ENCODE results near the gene ADPRS.

ADPRS gene

DNA sequence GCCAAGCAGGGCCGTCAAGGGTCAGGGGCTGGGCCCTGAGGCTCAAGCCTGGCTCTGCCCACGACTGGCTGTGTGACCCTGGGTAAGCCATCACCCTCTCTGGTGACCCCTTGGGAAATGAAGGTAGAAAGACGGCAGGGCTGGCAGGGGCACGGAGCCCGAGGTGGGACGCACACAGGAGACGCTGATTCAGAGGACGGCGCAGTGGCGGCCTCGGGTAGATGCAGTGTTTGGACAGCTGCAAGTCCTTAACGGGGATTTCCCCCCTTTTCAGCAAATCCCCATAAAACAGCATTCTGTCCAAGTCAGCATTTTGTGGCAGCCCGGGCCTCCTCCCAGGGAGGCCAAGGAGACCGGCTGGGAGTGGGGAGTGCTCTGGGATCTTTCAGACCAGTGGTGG lies 19.6 kb downstream of the ADPRS start:
- no peak for DNase-seq (ENCODE audit: low read depth, low spot score)

DNA sequence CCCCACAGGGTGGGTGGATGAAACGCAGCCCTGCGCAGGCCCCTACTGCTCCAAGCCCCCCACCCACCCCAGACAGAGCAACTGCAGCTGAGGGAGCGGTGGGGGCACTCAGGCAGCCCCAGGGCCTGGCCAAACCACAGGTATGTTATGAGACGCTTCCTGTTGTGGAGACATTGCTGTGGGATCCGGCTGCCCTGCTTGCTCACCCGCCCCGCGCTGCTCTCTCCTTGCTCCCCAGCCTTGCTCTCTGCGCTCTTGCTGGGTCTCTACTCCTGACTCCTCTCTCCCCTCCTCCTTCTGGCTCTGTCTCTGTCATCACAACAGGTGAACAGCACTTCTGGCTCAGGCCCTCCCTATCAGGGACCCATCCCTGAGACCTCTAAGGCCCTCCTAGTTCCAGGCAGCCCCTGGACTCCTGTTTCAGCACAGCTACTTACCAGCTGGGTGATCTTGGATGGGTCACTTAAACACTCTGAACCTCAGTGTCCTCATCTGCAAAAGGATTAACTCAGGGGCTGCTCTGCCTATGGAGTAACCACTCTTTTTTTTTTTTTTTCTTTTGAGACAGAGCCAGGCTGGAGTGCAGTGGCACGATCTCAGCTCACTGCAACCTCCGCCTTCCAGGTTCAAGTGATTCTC lies 20.5 kb downstream of the ADPRS start:
- DNase-seq (ENCODE audit: low read depth, low spot score), result no peak

DNA sequence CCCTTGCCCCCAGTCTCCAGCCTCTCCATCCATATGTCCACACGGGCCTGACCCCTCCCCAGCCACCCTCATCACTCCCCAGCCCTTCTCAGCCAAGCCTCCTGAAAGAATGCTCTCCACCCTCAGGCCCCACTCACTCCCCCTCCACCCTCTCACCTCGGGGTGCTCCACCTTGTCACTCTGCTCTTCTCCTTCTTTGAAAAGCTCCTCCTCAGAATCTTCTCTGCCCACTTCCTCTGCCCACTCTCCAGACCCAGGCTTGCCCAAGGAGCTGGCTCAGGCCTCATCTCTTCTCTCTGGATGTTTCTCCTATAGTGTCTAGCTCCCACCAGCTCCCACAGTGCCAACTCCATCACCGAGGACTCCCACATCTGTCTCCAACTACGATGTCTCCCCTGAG lies 22.5 kb downstream of the ADPRS start:
- no peak for DNase-seq (ENCODE audit: low read depth, low spot score)

DNA sequence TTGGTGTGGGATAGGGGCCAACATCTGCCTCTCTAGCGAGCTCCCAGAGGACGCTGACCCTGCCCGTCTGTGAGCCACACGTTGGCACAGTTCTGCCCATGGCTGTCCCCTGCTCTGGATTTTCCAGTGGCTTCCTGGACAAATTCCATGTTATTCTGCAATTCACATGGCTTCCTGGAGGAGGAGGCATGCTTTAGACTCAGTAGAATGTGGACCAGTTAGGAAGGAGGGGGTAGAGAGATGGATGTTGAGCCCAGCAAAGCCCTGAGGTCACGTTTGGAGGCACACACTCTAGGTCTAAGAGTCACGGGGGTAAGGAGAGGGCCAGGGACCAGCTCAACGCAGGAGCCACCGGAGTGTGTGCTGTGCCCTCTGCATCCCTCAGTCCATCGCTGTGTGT lies 24.1 kb downstream of the ADPRS start:
- DNase-seq (ENCODE audit: low read depth, low spot score), result no peak

DNA sequence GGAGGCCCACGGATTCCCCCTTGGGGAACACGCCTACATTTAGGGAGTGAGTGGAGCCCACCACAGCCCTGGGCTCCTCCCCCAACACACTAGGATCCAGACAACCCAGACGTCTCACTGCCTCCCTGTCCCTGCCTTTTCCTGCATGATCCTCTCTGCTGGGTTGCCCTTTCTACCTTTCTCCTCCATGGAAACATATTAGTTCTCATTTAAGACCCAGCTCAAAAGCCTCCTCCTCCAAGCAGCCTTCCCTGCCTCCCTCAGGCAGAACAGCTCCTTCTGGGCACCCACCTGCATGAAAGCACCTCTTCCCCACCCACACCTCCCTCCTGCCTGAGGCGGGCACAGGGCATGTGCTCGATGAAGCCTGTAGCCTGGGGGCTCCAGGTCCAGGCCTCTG lies 25.7 kb downstream of the ADPRS start:
- no peak for DNase-seq (ENCODE audit: low read depth, low spot score)

DNA sequence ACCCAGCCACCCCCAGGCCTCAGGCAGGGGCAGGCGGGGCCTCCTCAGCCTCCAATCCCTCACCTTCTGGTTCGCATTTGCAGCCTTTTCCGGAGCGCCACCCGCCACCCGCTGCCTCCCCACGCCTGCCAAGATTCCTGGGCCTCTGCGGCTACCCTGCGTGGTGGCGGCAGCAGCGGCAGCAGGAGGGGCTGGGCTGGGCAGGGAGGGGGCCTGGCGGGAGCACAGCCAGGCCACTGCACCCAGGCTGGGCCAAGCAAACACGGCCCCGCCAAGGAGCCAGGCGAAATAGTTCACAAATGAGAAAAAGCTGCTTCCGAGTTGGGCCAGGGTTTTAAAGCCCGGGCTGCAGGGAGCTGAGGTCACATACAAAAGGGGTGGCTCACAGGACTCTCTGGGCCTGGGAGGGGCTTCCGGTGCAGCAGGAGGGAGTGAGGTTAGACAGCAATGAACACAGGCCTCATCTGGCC lies 26.5 kb downstream of the ADPRS start:
- no peak for DNase-seq (ENCODE audit: low read depth, low spot score)

DNA sequence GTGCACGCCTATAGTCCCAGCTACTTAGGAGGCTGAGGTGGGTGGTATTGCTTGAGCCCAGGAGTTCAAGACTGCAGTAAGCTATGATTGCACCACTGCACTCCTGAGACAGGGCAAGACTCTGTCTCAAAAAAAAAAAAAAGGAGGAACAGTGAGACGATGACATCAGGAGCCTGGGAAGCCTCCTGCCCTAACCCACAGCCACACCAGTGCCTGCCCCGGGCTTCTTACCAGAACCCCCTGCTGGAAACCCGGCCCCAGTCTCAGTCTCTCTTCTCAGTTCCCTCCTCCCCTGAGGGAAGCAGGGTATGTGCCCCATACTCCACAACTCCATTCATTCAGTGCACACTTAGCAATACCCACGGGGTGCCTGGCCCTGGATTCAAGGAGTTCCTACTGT lies 27.2 kb downstream of the ADPRS start:
- DNase-seq (ENCODE audit: low read depth, low spot score), result no peak

DNA sequence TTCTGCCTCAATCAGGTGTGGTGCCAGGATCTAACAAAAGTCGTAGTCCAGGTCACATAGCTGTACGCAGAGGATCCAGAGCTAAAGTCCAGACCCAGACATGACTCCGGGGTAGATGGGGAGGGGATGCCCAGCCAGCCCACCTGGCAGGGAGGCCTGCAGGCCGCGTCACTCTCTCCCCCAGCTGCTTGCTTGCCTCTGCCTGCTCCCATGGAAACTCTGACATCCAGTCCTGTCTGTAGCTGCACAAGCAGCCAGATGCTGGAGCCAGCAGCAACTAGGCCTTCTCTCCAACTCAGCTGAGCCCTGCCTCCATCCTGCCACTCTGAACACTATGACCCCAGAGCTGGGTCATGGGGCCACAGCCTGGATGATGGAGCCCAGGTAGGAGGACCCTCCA lies 28.2 kb downstream of the ADPRS start:
- DNase-seq (ENCODE audit: low read depth, low spot score), result no peak

DNA sequence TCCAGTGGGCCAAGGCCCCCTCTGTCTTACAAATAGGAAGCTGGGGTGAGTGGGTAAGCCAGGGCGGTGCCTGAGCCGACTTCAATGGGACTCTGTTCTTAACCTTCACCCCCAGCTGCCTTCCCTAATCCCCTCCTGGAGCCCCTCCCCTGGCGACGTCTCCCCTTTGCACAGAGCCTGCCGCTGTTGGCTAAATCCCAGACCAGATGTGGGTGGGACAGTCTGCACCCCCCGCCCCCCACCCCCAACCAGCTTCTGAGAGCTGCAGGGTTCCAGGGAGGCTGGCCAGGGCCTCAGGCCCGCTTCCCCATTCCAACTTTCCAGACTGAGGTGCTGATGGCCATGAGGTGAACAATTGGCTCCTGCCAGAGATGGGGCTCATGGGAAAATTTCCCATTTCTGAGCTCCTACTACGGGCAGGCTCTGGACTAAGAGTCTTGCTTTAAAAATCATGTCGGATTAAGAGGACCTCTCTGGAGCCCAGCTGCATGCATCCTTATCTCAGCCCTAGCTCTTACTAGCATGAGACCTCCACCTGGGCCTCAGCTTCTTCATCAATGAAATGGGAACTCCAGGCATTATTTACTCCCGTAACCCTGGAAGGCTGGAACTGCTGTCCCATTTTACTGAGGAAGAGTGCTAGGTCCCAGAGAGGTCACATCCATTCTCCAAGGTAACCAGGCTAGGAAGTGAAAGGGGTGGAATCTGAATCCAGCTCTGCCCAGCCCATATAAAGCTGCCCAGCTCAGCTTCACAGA lies 29.9 kb downstream of the ADPRS start:
- DNase-seq (ENCODE audit: low read depth, low spot score), result no peak

DNA sequence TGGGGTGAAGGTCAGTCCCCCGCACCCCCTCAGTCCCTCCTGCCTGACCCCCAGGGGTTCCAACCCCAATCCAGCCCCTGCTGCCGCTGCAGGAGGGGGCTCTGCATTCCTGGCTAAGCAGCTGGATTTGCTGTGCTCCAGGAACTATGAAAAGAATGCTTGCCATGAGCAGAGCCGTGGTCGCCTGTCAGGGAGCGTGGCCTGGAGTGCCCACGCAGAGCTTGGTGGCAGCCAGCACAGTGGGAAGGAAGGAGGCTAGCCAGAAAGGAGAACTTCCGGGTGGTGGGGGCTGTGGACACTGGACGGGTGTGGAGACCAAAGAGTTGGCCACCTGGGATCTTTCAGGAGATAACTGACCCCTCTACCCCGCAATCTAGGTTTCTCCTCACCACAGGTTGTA lies 30.8 kb downstream of the ADPRS start:
- DNase-seq (ENCODE audit: low read depth, low spot score), result no peak

DNA sequence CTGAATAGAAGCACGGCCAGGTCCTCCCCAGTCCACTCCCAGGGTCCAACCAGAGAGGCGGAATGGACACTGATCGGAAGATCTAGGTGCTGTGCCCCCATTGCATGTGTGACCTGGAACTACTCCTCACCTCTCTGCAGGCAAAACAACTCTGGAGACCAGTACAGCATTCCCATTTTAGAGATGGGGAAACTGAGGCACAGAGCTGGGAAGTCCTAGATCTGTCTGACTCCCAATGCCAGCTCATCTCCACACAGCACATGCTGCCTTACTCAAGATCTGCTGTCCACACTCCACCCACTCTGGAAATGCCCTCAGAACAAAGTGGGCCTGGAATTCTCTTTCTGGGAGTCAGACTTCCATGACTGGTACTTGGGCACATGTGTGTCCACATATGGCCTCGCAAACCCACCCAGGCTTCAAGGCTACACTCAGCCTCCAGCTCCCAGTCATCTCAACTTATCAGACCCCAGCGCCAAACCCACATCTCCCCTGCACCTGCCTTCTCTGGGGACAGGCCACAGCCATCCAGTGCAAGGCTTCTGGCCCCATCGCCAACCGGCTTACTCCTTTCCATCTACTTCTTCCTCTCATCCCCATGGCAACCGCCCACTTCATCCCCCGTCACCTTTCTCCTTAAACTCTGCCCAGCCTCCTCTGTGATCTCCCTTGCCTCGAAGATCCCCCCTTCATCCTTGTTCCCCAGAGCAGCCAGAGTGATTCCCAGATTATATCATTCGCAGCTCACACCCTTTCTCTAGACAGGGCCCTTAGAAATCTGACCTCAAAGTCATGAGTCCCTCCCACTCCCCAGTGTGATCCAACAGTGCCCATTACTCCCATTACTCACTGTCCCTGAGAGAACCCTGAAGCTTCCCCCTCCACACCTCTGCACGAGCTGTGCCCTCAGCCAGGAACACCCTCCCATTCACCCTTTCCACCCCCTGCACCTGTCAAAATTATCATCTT lies 33.7 kb downstream of the ADPRS start:
- DNase-seq (ENCODE audit: low read depth, low spot score), result no peak

DNA sequence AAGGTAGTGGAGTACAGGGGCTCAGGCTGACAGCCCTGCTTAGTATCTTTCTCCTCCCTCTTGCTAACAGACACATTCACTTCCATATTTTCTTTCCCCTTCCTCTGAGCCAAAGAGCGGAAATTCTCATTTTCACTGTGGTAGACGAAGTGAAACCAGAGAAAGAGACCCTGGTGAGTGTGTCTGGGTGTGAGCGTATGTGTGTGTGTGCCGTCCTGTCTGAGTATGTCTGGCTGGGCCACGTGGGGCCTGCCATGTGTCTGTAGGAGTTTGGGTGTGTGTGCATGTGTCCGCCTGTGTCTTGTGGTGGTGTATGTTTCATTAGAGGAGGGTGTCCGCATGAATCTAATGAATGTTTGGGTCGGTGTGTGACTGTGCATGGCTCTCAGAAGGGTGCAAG lies 34.7 kb downstream of the ADPRS start:
- no peak for DNase-seq (ENCODE audit: low read depth, low spot score)

DNA sequence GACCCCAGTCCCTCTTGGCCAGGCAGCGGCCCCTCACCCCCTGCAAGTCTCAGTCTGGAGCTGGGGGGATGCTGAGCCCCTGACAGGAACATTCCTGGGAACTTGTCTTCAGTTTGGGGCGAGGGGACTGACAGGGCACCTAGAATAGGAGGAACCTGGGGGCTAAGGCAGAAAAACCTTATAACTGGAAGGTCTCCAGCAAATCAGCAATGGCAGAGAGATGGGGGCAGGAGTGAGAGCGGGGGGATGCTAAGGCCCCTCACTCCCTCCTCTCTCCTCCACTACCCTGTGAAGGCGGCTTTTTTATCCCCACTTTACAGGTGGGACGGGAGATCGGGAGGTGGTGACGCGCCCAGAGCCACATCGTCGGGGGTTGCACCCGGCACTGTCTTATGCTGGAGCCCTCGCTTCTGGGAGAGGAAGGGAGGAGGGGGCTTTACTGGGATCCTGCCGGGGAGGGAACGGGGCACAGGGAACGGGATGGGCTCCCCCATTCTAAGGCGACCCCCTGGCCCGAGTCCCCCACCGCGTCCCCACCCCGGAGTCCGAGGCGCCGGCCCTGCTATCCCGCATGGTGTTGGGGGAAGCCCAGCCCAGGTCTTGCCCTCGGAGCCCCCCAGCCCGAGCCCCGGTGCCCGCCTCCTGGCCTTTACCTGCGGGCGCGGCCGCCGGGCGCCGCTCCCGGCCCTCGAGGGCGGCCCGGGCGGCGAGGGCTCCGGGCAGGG lies 35.9 kb downstream of the ADPRS start:
- no peak for DNase-seq (ENCODE audit: low read depth, low spot score)

DNA sequence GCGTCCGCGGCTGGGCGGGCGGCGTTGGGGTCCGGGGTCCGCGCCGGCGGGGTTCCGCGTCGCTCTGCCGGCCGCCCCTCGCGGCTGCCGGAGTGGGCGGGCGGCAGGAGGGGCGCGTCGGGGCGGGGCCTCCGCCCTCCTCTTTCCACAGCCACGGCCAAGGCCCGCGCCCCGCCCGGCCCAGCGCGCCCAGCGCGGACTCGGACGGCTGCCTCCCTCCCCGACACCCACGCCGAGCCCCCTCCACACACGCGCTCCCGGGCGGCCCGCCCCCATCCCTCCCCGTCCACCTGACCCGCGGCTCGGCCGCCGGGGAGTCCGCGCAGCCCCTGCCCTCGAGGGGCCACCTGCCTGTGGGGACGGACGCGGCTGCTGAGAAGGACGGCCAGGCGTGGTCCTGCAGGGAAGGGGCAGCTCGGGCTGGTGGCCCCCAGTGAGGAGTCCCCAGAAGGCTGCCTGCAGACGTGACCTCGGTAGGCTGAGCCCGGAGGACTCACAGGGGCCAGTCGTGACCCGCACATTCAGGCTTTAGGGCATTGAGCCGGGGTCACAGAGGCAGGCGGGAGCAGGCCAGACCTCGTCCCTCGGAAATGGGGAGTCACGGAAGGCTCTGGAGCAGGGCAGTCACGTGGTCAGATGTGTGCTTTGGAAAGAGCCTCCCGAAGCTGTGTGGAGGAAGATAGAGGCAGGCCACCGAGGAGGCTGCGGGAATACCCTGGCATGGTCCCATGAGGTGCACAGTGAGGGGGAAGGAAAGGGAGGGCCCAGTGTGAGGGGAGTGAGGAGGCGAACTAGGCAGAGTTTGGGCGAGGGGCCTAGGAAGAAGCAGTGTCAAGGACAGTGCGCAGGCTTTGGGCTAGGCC lies 36.7 kb downstream of the ADPRS start, which contains the start of gene COL8A2:
Gene COL8A2 (minus strand): TSS at position 94 of the 863 bp plus-strand sequence. CDS start 24,980 bp downstream, outside the sequence.
- no peak for DNase-seq (ENCODE audit: low read depth, low spot score)

DNA sequence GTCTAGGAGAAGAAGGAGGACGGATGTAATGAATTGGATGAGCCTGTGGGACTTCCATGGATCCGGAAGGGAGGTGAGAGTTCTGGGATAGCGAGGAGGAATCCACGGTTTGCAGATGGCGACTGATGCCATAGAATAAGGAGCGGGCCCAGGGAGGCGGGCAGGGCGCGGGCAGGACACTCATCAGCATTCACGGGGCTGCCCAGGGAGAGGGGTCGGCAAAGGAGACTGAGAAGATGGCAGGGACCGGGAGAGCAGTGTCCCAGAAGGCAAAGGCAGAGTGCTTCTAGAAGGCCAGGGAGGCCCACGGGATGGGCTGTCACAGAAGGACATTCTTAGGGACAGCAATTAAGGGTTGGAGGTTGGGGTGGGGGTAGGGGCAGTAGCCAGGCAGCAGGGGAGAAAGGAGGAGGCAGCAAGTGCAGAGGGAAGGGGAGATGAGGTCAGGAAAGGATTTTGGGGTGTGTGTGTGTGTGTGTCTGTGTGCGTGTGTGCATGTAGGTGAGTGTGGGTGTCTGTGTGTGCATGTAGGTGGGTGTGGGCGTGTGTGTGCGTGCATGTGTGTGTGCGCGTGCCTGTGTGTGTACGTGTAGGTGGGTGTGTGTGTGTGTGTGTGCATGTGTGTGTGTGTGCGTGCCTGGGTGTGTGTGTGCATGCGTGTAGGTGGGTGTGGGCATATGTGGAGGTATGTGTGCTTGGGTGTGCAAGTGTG lies 37.5 kb downstream of the ADPRS start:
- no peak for DNase-seq (ENCODE audit: low read depth, low spot score)

DNA sequence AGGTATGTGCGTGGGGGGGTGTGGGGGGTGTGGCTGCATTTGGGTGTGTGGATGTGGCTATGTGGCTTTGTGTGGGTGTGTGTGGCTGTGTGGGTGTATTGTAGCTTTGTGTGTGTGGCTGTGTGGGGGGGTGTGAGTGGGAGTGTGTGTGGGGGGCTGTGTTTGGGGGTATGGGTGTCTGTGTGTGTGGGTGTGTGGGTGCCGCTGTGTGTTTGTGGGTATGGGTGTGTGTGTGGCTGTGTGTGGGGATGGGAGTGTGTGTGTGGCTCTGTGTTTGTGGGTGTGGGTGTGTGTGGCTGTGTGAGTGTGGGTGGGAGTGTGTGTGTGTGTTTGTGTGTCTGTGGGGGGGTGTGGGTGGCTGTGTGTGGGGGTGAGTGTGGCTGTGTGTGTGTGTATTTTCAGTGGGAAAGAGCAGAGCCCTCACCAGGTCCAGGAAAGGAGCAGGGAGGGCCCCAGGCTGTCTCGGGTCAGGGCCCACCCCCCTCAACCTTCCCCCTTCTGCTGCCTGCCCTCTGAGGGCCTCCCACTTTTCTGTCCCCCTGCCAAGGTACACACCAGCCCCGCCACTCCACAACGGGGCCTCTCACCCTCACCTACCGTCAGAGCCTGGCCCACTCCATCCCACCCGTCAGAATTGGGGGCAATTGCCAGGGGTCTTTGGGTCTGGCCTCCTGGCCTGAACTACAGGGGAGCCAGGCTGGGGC lies 38.3 kb downstream of the ADPRS start:
- DNase-seq (ENCODE audit: low read depth, low spot score), result no peak

DNA sequence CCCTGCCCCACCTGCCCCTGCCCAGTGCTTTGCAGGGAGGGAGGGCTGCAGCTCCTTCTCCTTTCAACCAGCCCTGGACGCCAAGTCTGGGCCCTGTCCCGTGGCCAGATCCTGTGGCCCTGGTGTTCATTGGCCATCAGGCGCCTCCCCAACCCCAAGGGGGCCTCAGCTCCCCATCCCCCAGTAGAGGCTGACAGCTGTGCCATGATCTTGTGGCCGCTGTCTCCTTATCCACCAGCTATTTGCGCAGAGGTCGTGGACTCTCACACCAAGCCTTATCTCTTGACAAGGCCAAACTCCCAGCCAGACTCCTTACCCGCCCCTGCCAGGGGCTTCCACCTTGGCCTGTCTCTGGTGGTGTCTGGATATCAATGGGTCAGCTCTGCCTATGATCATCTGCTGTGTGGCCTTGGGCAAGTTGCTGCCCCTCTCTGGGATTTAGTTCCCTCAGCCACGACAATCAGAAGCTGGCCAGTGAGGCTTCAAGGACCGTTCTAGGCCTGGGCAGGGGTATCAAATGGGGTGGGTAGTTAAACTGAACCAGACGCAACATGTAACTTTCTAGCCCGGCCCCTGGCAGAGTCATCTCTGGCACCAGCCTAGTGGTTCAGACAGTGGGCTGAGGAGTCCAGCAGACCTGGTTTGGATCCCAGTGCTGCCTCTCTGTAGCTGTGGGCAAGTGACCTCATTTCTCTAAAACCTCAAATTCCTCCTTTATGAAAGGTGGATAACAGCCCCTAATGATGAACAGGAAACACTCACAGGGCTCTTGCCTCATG lies 39.6 kb downstream of the ADPRS start:
- DNase-seq (ENCODE audit: low read depth, low spot score), result no peak

DNA sequence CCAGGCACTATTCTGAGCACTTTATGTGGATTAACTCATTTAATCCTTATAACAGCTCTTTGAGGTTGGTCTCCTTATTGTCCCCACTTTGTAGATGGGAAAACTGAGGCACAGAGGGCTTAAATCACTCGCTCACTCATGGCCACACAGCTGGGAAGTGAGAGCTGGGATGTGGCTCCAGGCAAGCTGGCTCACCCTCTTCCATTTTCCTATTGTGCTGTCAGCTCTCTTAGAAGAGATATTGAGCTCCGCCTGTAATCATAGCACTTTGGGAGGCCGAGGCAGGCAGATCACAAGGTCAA lies 40.2 kb downstream of the ADPRS start:
- DNase-seq (ENCODE audit: low read depth, low spot score), result no peak

DNA sequence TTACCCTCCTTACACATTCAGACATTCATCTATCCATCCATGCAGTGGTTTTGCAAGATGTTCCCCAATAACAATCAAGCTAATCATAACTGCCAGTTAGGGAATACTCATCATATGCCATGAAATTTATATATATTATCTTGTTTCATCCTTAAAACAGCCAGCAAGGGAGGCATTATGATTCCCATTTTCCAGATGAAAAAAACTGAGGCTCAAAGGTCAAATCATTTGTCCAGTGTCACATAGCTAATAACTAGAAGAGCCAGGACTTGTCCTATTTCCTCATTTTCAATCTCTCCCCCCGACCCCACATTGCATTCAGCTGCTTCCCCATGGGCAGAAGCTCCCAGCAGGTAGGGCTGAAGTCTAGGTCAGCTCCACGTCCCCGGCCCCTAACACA lies 43.3 kb downstream of the ADPRS start:
- DNase-seq (ENCODE audit: low read depth, low spot score), result no peak

Data from activated naive CD8-positive, alpha-beta T cell treated with anti-CD3 and anti-CD28 coated beads, Interleukin-2, amount 50 U/mL, for 16 hours (primary cell).